ENCODE measurements around the gene PPP2R3A. TPM values are rescaled to one million over a fixed set of nuclear protein-coding genes. Genes with fewer than 3 reads are reported as not detected.

Gene PPP2R3A
- total and polyA plus RNA-seq, 3 donors from 2014 or later, result 12.2 to 41.7 (median 35.4) TPM

GRCh38 chr3:136008221-136008620 lies 42.7 kb downstream of the PPP2R3A start:
- TF ChIP-seq CTCF (IDR thresholded peaks at IDR 0.05) (no peak), POLR2A (IDR thresholded peaks at IDR 0.05) (no peak)
- Histone ChIP-seq H3K27ac (no peak overlapping the region), H3K27me3 (no peaks in the 10 kb centered on the region), H3K36me3 (ENCODE audit: low read depth, missing control alignments) (no peaks in the 10 kb centered on the region), H3K9me3 (no peaks in the 10 kb centered on the region), H3K4me1 (peaks cover 5% of the 10 kb centered on the region), H3K4me3 (no peak overlapping the region)
- DNase-seq, result no peak
- WGBS, 2 donors, result 90 to 93% methylated on average over 1 of the region's 1 CpG
- intact Hi-C loops (cut with DNase I; ENCODE audit: low total_unique reads), result no loop called here

- no peak overlapping the region for H3K4me3 ChIP-seq
- intact Hi-C loops (cut with DNase I; ENCODE audit: low total_unique reads), result no loop called here
- no peak for TF ChIP-seq CTCF (IDR thresholded peaks at IDR 0.05)
- no peak for TF ChIP-seq POLR2A (IDR thresholded peaks at IDR 0.05)
- no peak for DNase-seq
- H3K36me3 ChIP-seq (ENCODE audit: low read depth, missing control alignments), result no peaks in the 10 kb centered on the region
- WGBS, 2 donors, result 86% methylated on average over 5 of the region's 5 CpGs
- H3K9me3 ChIP-seq, result no peaks in the 10 kb centered on the region
- no peaks in the 10 kb centered on the region for H3K27me3 ChIP-seq
- no peak overlapping the region for H3K27ac ChIP-seq
- H3K4me1 ChIP-seq, result peaks cover 5% of the 10 kb centered on the region
Measured at GRCh38 chr3:136008732-136009470, 43.4 kb downstream of the PPP2R3A start.

- TF ChIP-seq CTCF (IDR thresholded peaks at IDR 0.05) (no peak), POLR2A (IDR thresholded peaks at IDR 0.05) (no peak)
- Histone ChIP-seq H3K9me3 (no peaks in the 10 kb centered on the region), H3K36me3 (ENCODE audit: low read depth, missing control alignments) (no peaks in the 10 kb centered on the region), H3K4me3 (no peak overlapping the region), H3K4me1 (peaks cover 3% of the 10 kb centered on the region), H3K27me3 (no peaks in the 10 kb centered on the region), H3K27ac (no peak overlapping the region)
- intact Hi-C loops (cut with DNase I; ENCODE audit: low total_unique reads), result no loop called here
- DNase-seq, result no peak
- 27 to 64% methylated on average over 1 of the region's 1 CpG for WGBS, 2 donors
Measured at GRCh38 chr3:136018876-136019275, 53.3 kb downstream of the PPP2R3A start.

- peaks cover 3% of the 10 kb centered on the region for H3K4me1 ChIP-seq
- whole genome bisulfite sequencing, 2 donors, result 92 to 95% methylated on average over 1 of the region's 1 CpG
- no peaks in the 10 kb centered on the region for H3K9me3 ChIP-seq
- no peak overlapping the region for H3K4me3 ChIP-seq
- intact Hi-C loops (cut with DNase I; ENCODE audit: low total_unique reads), result no loop called here
- DNase-seq, result no peak
- no peaks in the 10 kb centered on the region for H3K27me3 ChIP-seq
- no peaks in the 10 kb centered on the region for H3K36me3 ChIP-seq (ENCODE audit: low read depth, missing control alignments)
- no peak overlapping the region for H3K27ac ChIP-seq
- TF ChIP-seq POLR2A (IDR thresholded peaks at IDR 0.05) (no peak), CTCF (IDR thresholded peaks at IDR 0.05) (no peak)
Measured at GRCh38 chr3:136021803-136022202, 56.3 kb downstream of the PPP2R3A start.
